ENCODE data around the gene ILF2. TPM values are rescaled to one million over a fixed set of nuclear protein-coding genes. Genes with fewer than 3 reads are reported as not detected.
"Not testable (repeated sequence)": the region's sequence is repeated elsewhere in the genome, so short reads cannot be mapped to it uniquely, and the experiment has no call there.

ILF2 gene
- 100 to 1,000 TPM in 2 of 3 donors, 10 to 100 TPM in 1; 92.2 to 169 (median 147) TPM for total RNA-seq

GRCh38 chr1:153670859-153671627 is at the start of gene ILF2:
TSS of gene ILF2 (minus strand) at chr1:153670993. CDS start at chr1:153670922, 71 bp downstream.
- peak within 1 kb of the TSS; percentile 82 to 84 (median 84) for H3K4me3 ChIP-seq
- DNase-seq (ENCODE audit: low spot score in 2 of 2): peak; percentile 99
- peak within 1 kb of the TSS; percentile 85 to 86 for H3K27ac ChIP-seq
- H3K4me1 ChIP-seq: peaks cover 0 to 12% of the 10 kb centered on the region in 2 donors
- peak; percentile 89 to 98 (median 93) for TF ChIP-seq POLR2AphosphoS5 (IDR thresholded peaks at IDR 0.05)
- TF ChIP-seq CTCF (IDR thresholded peaks at IDR 0.05): peak in 1 of 3 donors; percentile 42
- peak; percentile 93 for TF ChIP-seq POLR2A (IDR thresholded peaks at IDR 0.05)
- intact Hi-C loops (cut with DNase I; ENCODE audit: low total_unique reads): loop anchor here (10.0 kb wide), 1 partner anchor 104 kb away; the partner anchor contains the start of gene SLC27A3
- H3K27me3 ChIP-seq: no peaks in the 10 kb centered on the region
- no peaks in the 10 kb centered on the region for H3K9me3 ChIP-seq
- H3K36me3 ChIP-seq: no peaks in the 10 kb centered on the region

GRCh38 chr1:153717330-153717729 is 46.5 kb upstream of the ILF2 start:
- no peaks in the 10 kb centered on the region for H3K27me3 ChIP-seq

GRCh38 chr1:153716211-153716610 is 45.4 kb upstream of the ILF2 start:
- not testable (repeated sequence) for H3K4me3 ChIP-seq; H3K36me3 ChIP-seq; DNase-seq (ENCODE audit: low spot score in 2 of 2); H3K27ac ChIP-seq; H3K27me3 ChIP-seq; H3K9me3 ChIP-seq; H3K4me1 ChIP-seq
- intact Hi-C loops (cut with DNase I; ENCODE audit: low total_unique reads): loop anchor here (5.0 kb wide), 1 partner anchor 1386 kb away; no protein-coding TSS in a partner anchor

More at GRCh38 chr1:153717330-153717729, 46.5 kb upstream of the ILF2 start:
- H3K27ac ChIP-seq: no peak overlapping the region
- TF ChIP-seq CTCF (IDR thresholded peaks at IDR 0.05) (no peak), POLR2A (IDR thresholded peaks at IDR 0.05) (no peak), POLR2AphosphoS5 (IDR thresholded peaks at IDR 0.05) (no peak)
- no peak overlapping the region for H3K4me3 ChIP-seq
- H3K9me3 ChIP-seq: no peaks in the 10 kb centered on the region
- no peak for DNase-seq (ENCODE audit: low spot score in 2 of 2)
- intact Hi-C loops (cut with DNase I; ENCODE audit: low total_unique reads): loop anchor here (5.0 kb wide), 1 partner anchor 1385 kb away; no protein-coding TSS in a partner anchor
- no peaks in the 10 kb centered on the region for H3K36me3 ChIP-seq
- no peaks in the 10 kb centered on the region for H3K4me1 ChIP-seq

- intact Hi-C loops (cut with DNase I; ENCODE audit: low total_unique reads): no loop called here
- H3K27me3 ChIP-seq: no peaks in the 10 kb centered on the region
- H3K4me3 ChIP-seq: no peak overlapping the region
- no peak for DNase-seq (ENCODE audit: low spot score in 2 of 2)
- H3K9me3 ChIP-seq: no peaks in the 10 kb centered on the region
- no peaks in the 10 kb centered on the region for H3K36me3 ChIP-seq
- no peak overlapping the region for H3K27ac ChIP-seq
- no peaks in the 10 kb centered on the region for H3K4me1 ChIP-seq
- TF ChIP-seq POLR2A (IDR thresholded peaks at IDR 0.05) (no peak), CTCF (IDR thresholded peaks at IDR 0.05) (no peak), POLR2AphosphoS5 (IDR thresholded peaks at IDR 0.05) (no peak)
Observed at GRCh38 chr1:153711026-153711425, 40.2 kb upstream of the ILF2 start.

- no peaks in the 10 kb centered on the region for H3K36me3 ChIP-seq
- H3K27me3 ChIP-seq: no peaks in the 10 kb centered on the region
- no peak for DNase-seq (ENCODE audit: low spot score in 2 of 2)
- no peaks in the 10 kb centered on the region for H3K4me1 ChIP-seq
- intact Hi-C loops (cut with DNase I; ENCODE audit: low total_unique reads): no loop called here
- H3K9me3 ChIP-seq: no peaks in the 10 kb centered on the region
- no peak overlapping the region for H3K4me3 ChIP-seq
- no peak overlapping the region for H3K27ac ChIP-seq
- no peak for TF ChIP-seq POLR2AphosphoS5 (IDR thresholded peaks at IDR 0.05)
Observed at GRCh38 chr1:153705484-153705883, 34.7 kb upstream of the ILF2 start.

- intact Hi-C loops (cut with DNase I; ENCODE audit: low total_unique reads): no loop called here
- Histone ChIP-seq H3K9me3 (no peaks in the 10 kb centered on the region), H3K27ac (no peak overlapping the region), H3K27me3 (no peaks in the 10 kb centered on the region), H3K4me1 (no peaks in the 10 kb centered on the region), H3K4me3 (no peak overlapping the region), H3K36me3 (no peaks in the 10 kb centered on the region)
- DNase-seq (ENCODE audit: low spot score in 2 of 2): no peak
- TF ChIP-seq POLR2A (IDR thresholded peaks at IDR 0.05): no peak
- no peak for TF ChIP-seq CTCF (IDR thresholded peaks at IDR 0.05)
- no peak for TF ChIP-seq POLR2AphosphoS5 (IDR thresholded peaks at IDR 0.05)
Observed at GRCh38 chr1:153699768-153700167, 29.0 kb upstream of the ILF2 start.

Measured in breast epithelium (tissue), 4 donors.